Mucosa of descending colon (tissue), 3 donors: ENCODE results near the gene AQP12A. TPM values are rescaled to one million over a fixed set of nuclear protein-coding genes. Genes with fewer than 3 reads are reported as not detected.

ENCODE experiments used
- ATAC-seq: fragments of 200-7000 bp; cut with Tn5 transposase; one replicate; pipeline ENCODE4 v1.9.1; 2020; ENCODE audit warnings: mild to moderate bottlenecking, moderate library complexity
- DNase-seq, 3 donors: peaks; one replicate each; pipeline ENCODE4 v3.0.0-alpha.2; 2020
- H3K36me3 ChIP-seq: fragments of 200-600 bp; one replicate; pipeline ENCODE4 v1.8.0; 2021; ENCODE audit warnings: low read depth, mild to moderate bottlenecking
- H3K4me1 ChIP-seq: fragments of 200-600 bp; one replicate; pipeline ENCODE4 v1.8.0; 2021; ENCODE audit warnings: low read depth, mild to moderate bottlenecking
- H3K4me3 ChIP-seq: fragments of 200-600 bp; one replicate; pipeline ENCODE4 v1.8.0; 2021; ENCODE audit warnings: mild to moderate bottlenecking
- H3K9me3 ChIP-seq: fragments of 200-600 bp; one replicate; pipeline ENCODE4 v1.8.0; 2021; ENCODE audit warnings: mild to moderate bottlenecking
- CTCF ChIP-seq: fragments of 200-600 bp; IDR thresholded peaks from one replicate; pipeline ENCODE4 v1.8.0; 2022; ENCODE audit warnings: antibody characterized with exemption, mild to moderate bottlenecking
- intact Hi-C, 2 donors: fragments of 100-400 bp; cut with DNase I in 1 of 2; cut with micrococcal nuclease in 1 of 2; formaldehyde crosslinking; loops; one replicate each; pipeline versions ENCODE4 v1.11.0 to v1.11.1; 2022; cut with DNase I, micrococcal nuclease
- total RNA-seq, 3 donors: library from RNA; stranded (reverse); fragmentation: NEBNext Ultra II Directional in 2 of 3; extraction: Animal tissue kit (Norgen Biotek cat#: 25700) in 2 of 3; gene quantifications; one replicate each; pipeline versions ENCODE4 v1.2.1 to v1.2.4, GENCODE V29; 2021 to 2023
- donor health status: DM: no; HTN: no; CAD: no; lungs with moderate emphysema.
- donor health status: DM: no; HTN: no; CAD: no.
- donor health status: DM: no; HTN: yes; CAD: no.

Gene AQP12A
- total RNA-seq, 3 donors from 2014 or later = 9.7 to 18.9 TPM; not detected in 1

- ATAC-seq (peak; percentile 59), DNase-seq (peak; percentile 68 to 72 (median 69))
- intact Hi-C loops = no loop called here
- TF ChIP-seq CTCF = no peak
- H3K36me3 ChIP-seq = no peaks in the 10 kb centered on the region
- no peaks in the 10 kb centered on the region for H3K4me1 ChIP-seq
- no peaks in the 10 kb centered on the region for H3K9me3 ChIP-seq
- H3K4me3 ChIP-seq = no peak overlapping the region
Measured at GRCh38 chr2:240685771-240686371, 5.8 kb upstream of the AQP12A start.

- no peak for DNase-seq
- no peak for TF ChIP-seq CTCF
- H3K4me1 ChIP-seq = no peaks in the 10 kb centered on the region
Measured at GRCh38 chr2:240686460-240686859, 5.2 kb upstream of the AQP12A start.

GRCh38 chr2:240687045-240687740, 4.5 kb upstream of the AQP12A start:
- no peaks in the 10 kb centered on the region for H3K36me3 ChIP-seq
- no peak for ATAC-seq
- DNase-seq = peak in 1 of 3 donors; percentile 25
- no peak overlapping the region for H3K4me3 ChIP-seq
- no peaks in the 10 kb centered on the region for H3K9me3 ChIP-seq
- intact Hi-C loops = no loop called here
- TF ChIP-seq CTCF = no peak
- H3K4me1 ChIP-seq = no peaks in the 10 kb centered on the region

More at GRCh38 chr2:240686460-240686859, 5.2 kb upstream of the AQP12A start:
- intact Hi-C loops = no loop called here
- no peak overlapping the region for H3K4me3 ChIP-seq
- H3K36me3 ChIP-seq = no peaks in the 10 kb centered on the region
- ATAC-seq = no peak
- H3K9me3 ChIP-seq = no peaks in the 10 kb centered on the region

- Histone ChIP-seq H3K4me3 (no peak overlapping the region), H3K9me3 (no peaks in the 10 kb centered on the region)
- peak in 2 of 3 donors; percentile 23 to 37 for DNase-seq
Measured at GRCh38 chr2:240687741-240688552, 3.7 kb upstream of the AQP12A start.

GRCh38 chr2:240688553-240688919, 3.1 kb upstream of the AQP12A start:
- TF ChIP-seq CTCF = no peak
- H3K9me3 ChIP-seq = no peaks in the 10 kb centered on the region
- peak in 2 of 3 donors; percentile 24 to 42 for DNase-seq
- intact Hi-C loops = no loop called here
- no peaks in the 10 kb centered on the region for H3K4me1 ChIP-seq
- ATAC-seq = no peak
- H3K4me3 ChIP-seq = no peak overlapping the region
- no peaks in the 10 kb centered on the region for H3K36me3 ChIP-seq

More at GRCh38 chr2:240687741-240688552, 3.7 kb upstream of the AQP12A start:
- Histone ChIP-seq H3K4me1 (no peaks in the 10 kb centered on the region), H3K36me3 (no peaks in the 10 kb centered on the region)
- TF ChIP-seq CTCF = no peak
- intact Hi-C loops = no loop called here
- ATAC-seq = no peak
